DMS79 treated with DMSO at 0.1 percent for 48 hours (cell line): ENCODE measurements around the gene LACTBL1.

Experiments used
- DNase-seq: peaks from one replicate; lab custom pipeline; 2025; lab: John Stamatoyannopoulos, UW

Gene LACTBL1

GRCh38 chr1:22944346-22945055, 28.2 kb downstream of the LACTBL1 start:
- DNase-seq = no peak

DNA sequence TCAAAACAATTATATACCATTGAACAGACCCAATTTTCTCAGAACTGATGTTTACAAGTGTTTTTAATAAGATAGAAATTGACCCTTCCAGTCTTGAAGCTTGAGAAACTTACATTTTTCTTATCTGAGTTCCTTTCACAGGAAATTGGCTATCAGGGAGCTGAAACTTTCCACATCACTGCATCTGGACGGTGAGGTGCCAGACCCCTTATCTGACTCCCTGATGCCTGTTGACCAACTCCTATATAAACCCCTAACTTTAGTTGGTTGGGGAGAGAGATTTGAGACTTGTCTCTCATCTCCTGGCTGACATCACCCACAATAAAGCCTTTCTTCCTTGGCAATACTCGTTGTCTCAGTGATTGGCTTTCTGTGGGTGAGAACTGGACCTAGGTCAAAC, 31.4 kb downstream of the LACTBL1 start:
- no peak for DNase-seq

DNA sequence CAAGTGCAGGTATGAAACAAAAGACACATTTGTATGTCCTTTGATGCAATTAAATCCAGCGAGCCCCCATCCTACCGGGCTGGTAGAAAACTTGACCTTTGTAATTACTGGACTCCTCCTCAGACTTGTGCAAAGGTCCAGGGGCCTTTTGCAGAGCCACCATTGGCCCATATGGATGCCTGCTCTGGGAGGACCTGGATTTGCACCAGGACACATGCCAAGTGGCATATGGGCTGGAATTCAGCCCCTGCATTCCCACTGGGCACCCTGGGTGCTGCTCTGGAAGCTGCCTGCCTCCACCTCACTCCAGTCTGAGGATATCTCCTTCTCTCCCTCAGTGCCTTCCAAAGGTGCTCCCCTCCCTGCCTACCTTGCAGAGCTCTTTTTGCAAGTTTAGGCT, 36.0 kb downstream of the LACTBL1 start:
- no peak for DNase-seq

DNA sequence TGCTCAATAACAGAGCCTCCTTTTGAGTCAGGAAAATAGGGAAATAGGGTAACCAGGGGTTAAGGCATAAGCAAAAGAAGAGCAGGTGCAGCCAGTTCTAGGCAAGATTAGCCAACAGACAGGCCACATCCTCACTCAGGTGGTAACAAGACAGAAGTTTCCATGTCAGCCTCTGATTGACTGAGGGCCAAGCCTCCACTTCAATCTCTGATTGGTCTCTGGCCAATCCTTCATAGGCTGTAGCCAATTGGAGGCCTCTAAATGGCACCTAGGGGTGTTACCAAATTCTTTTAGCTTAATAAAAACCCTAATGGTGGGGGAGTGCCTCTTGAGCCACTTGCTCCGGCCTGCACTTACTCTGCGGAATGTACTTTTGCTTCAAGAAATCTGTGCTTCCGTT, 37.2 kb downstream of the LACTBL1 start:
- no peak for DNase-seq

- DNase-seq = no peak
Observed at GRCh38 chr1:22932803-22933470, 39.7 kb downstream of the LACTBL1 start.

- no peak for DNase-seq
Observed at GRCh38 chr1:22930240-22930912, 42.3 kb downstream of the LACTBL1 start.

DNA sequence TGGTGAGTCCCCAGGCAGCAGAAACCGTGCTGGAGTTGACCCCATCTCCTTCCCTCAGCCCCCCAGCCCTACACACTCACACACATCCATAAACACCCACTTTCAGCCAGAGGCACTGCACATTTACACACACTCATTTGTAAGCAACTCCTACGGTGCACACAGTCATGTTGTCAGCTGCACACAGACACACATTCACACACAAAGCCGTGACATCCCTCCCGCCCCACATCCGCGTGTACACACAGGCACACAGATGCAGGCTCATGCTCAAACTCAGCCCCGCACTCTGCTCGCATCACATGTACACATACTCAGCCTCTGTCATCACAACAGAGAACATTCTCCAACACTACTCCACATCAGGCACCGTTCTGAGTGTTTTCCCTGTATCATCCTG, 47.6 kb downstream of the LACTBL1 start:
- no peak for DNase-seq

DNA sequence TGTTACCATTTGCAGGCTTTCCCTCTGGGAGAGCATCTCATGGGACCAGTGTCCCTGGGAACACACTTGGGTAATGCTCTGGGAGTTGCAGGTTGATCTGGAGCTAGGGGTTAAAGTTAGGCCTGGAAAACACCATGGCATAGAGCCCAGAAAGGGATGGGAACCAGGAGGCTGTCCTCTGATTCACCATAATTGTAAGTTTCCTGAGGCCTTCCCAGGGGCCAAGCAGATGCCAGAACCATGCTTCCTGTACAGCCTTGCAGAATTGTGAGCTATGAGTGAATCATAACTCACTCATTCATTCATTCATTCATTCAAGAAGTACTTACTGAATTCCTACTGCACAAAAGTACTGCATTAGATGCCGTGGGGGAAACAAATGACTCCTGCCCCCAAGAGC, 50.0 kb downstream of the LACTBL1 start:
- DNase-seq = no peak

DNA sequence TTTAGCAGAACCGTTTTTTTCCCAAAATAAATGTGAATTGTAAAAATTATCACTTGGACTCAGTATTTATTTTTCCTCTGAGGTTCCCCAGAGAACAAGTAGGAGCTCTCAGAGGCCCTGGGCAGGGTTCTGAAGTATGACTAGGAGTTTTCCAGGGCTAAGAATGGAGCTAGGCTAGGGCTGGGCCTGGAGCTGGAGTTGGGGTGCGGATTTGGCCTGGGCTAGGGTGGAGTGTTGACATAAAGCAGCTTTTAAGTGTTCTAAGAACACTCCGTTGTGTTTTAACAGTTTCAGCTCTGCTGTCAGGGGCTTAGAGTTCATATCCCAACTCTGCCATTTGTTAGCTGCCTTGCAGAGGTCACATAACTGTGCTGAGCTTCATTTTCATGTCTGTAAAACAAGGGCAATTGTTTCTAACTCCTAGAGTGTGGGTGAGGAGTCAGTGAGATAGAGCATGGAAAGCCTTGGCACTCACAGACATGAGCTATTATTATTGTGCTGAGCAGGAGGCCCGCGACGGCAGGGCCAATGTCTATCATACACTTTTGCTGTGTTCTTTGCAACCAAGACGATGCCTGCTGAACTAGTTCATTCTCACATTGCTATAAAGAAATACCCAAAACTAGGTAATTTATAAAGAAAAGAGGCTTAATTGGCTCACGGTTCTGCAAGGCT, 51.1 kb downstream of the LACTBL1 start:
- no peak for DNase-seq

GRCh38 chr1:22920734-22921451, 51.8 kb downstream of the LACTBL1 start:
- no peak for DNase-seq

DNA sequence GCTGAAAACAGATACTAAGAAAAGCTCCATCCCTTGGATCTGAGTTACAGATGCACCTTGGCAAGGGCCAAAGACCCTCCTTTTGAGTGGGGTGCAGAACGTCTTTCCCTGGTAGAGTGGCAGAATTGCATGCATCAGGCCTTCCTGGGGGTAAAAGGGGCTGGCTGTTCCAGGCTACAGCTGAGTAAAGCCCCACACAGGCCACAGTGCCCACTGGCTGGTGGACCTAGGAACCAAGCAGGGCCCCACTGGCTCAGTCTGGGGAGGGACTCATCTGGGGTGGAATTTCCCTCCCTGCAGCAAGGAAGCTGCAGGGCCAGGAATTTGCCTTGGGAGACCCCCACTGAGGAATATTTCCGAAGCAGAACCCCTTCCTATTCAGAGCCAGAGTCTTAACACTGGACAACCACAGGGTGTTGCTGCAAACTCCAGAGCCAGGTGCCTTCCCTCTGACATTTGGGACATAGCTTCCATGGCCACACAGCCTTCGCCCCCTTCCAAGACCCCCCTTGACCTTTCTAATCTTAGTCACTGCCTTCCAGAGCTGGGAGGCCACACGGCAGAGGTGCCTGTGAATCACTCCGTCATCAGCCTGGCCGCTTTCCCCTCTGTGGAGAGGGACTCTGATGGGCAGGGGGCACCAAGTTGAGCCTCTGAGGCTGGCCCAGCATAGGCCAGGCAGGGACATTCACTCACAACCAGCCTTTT, 52.5 kb downstream of the LACTBL1 start:
- DNase-seq = no peak

DNA sequence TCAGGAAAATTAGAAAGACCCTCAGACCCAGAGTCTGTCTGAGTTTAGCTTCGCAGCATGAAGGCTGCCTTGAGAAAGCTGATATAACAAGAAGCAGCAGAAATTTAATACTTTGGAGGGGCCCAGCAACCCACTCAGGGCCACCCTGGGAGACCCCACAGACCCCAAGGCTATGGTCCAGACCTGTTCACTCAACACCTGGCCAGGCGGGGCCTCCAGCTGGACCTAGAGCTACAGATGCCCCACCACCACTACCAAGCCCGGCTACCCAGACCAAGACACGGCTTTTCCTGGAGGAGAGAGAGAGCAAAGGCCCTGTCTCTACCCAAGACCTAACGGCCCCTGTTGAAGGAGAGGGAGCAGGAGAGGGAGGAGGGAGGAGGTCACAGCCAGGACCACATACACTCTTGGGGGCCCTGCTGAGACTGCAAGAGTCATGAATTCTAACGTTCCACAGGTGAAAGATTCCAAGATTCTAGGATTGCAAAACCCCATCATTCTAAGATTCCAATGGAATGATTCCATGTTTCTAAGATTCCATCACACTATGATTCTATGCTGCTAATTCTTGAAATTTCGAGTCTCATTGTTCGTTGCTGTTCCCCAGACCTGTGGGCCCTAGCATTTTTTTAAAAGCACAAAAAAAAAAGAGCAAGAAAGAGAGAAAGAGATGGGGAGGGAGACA, 53.2 kb downstream of the LACTBL1 start:
- DNase-seq = no peak

DNA sequence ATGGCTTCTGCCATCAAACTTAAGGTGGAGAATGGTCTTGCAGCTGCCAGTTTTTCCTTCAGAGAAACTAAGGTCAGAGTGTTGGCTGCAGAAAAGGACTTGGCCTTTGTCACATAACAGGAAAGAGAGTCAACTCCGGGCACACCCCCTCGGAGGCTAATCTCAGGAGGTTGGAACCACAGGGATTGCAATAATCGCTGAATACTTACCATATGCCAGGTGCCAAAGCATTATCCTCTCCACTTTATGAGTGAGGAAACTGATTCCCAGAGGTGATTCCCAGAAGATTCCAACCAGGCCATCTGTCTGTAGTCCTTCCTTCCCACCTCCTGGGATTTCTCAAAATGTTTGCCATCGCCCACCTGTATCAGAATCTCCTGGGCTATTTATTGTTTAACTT, 54.0 kb downstream of the LACTBL1 start:
- no peak for DNase-seq

GRCh38 chr1:22917989-22918388, 54.7 kb downstream of the LACTBL1 start:
- DNase-seq = no peak

GRCh38 chr1:22916471-22916820, 56.2 kb downstream of the LACTBL1 start:
- DNase-seq = peak; percentile 59

DNA sequence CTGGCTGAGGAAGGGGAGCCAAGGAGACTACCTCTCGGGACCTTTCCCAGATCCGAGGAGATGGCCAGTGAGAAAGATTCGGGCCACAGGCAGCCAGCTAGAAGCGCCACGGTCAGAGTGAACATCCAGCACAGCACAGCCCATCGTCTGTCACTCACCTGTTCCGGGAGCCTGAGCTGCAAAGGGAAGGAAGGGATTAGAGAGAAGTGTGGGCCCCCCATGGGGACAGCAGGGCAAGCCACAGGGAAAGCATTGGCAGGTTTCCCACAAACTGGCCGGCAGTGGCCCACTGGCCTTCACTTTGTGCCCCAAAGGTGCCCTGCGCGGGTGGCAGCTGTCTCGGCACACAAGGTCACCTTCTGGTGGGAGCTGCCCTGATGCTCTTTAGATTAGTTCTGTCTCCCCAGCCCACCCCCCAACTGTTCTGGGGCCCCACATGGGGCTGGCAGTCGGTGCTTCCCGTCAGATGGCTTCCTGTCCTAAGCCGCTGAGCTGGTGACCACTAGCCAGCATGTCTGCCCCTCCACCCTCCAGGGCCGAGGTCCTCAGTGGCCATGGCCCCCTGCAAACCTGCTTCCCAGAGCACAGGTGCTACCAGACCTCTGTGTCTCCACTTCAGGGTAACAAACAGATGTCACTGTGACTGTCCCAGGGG, 56.7 kb downstream of the LACTBL1 start:
- DNase-seq = no peak

DNA sequence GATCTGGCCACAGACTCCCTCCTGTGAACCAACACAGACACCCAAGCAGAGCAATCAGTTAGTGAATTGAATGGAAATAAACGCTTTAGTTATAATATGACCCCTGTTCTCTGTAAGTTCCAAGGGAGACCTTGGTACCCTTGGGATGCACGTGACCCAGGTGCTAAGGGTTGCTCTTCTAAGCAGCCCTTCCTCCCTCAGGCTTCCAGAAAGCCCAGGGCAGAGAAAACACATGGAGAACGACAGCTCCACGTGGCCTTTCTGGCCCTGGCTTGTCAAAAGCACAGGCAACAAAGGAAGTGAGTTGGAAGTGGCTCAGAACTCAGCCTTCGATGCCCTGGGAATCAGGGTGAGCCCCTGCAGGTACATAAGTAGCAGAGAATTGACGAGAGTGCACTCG, 57.4 kb downstream of the LACTBL1 start:
- no peak for DNase-seq

GRCh38 chr1:22914633-22915217, 57.9 kb downstream of the LACTBL1 start:
- no peak for DNase-seq

DNA sequence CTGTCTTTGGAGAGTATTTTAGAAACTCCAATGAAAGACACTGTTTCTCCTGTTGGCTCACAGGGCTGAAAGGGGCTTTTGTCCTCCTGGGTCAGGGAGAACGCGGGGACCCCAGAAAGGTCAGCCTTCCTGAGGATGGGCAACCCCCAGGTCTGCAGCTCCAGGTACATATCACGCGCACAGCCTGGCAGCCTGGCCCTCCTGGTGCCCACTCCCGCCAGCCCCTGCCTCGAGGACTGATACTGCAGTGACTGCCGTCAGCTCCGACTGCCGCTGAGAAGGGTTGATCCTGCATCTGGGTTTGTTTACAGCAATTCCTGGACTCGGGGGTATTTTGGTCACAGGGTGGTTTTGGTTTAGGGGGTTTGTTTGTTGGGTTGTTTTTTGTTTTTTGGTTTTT, 58.5 kb downstream of the LACTBL1 start:
- DNase-seq = no peak
